Neural cell (in vitro differentiated cells): ENCODE measurements around the gene DCDC1. TPM values are rescaled to one million over a fixed set of nuclear protein-coding genes. Genes with fewer than 3 reads are reported as not detected.

Experiments
- H2AFZ ChIP-seq: fragments of 200-600, 300-800 bp; sonication (generic), shearing (Covaris generic); 2 replicates; pipeline ENCODE4 v1.6.0; 2014; ENCODE audit warnings: low read depth, mild to moderate bottlenecking, antibody characterized with exemption, low read length, moderate library complexity
- H3F3A ChIP-seq: fragments of 200-600 bp; shearing (Covaris generic); 2 replicates; pipeline ENCODE4 v1.6.1; 2016; ENCODE audit warnings: mild to moderate bottlenecking, moderate library complexity, mixed read lengths, antibody characterized with exemption, low read length; ENCODE audit not compliant: insufficient read depth, poor library complexity, severe bottlenecking
- H3K27ac ChIP-seq: fragments of 200-600, 300-800 bp; sonication (generic), shearing (Covaris generic); 2 replicates; pipeline ENCODE4 v1.5.1; 2014; ENCODE audit warnings: mild to moderate bottlenecking, low read length, moderate library complexity
- H3K27me3 ChIP-seq: fragments of 300-800, 200-600 bp; sonication (generic), shearing (Covaris generic); 2 replicates; pipeline ENCODE4 v1.6.0; 2014; ENCODE audit warnings: mild to moderate bottlenecking, low read depth, low read length, moderate library complexity; ENCODE audit not compliant: insufficient read depth
- H3K36me3 ChIP-seq: fragments of 300-800, 200-600 bp; sonication (generic), shearing (Covaris generic); 2 replicates; pipeline ENCODE4 v1.5.1; 2014; ENCODE audit warnings: mild to moderate bottlenecking, antibody characterized with exemption, low read length, moderate library complexity; ENCODE audit not compliant: insufficient read depth
- H3K4me2 ChIP-seq: fragments of 300-800, 200-600 bp; sonication (generic), shearing (Covaris generic); 2 replicates; pipeline ENCODE4 v1.6.0; 2014; ENCODE audit warnings: mild to moderate bottlenecking, low read length
- H3K4me3 ChIP-seq: fragments of 300-800, 200-600 bp; sonication (generic), shearing (Covaris generic); 2 replicates; pipeline ENCODE4 v1.5.1; 2014; ENCODE audit warnings: mild to moderate bottlenecking, low read length, moderate library complexity
- H3K79me2 ChIP-seq: fragments of 200-600 bp; shearing (Covaris generic); replicated peaks from 2 replicates; pipeline ENCODE4 v1.6.0; 2014; ENCODE audit warnings: mild to moderate bottlenecking, low read length, moderate library complexity; ENCODE audit not compliant: insufficient read depth
- H3K9ac ChIP-seq: fragments of 300-800, 200-600 bp; sonication (generic), shearing (Covaris generic); 2 replicates; pipeline ENCODE4 v1.6.1; 2016; ENCODE audit warnings: mild to moderate bottlenecking, low read length, mixed read lengths
- H3K9me2 ChIP-seq: fragments of 200-600 bp; shearing (Covaris generic); 2 replicates; pipeline ENCODE4 v1.6.1; 2016; ENCODE audit warnings: mild to moderate bottlenecking, low read length, mixed read lengths; ENCODE audit not compliant: insufficient read depth
- H3K9me3 ChIP-seq: fragments of 200-600, 300-800 bp; sonication (generic), shearing (Covaris generic); 2 replicates; pipeline ENCODE4 v1.6.1; 2016; ENCODE audit warnings: mild to moderate bottlenecking, mixed run types, low read length, moderate library complexity, mixed read lengths
- H4K20me1 ChIP-seq: fragments of 200-600 bp; shearing (Covaris generic); 2 replicates; pipeline ENCODE4 v1.6.1; 2016; ENCODE audit warnings: mild to moderate bottlenecking, mixed run types; ENCODE audit not compliant: insufficient read depth
- CTCF ChIP-seq: fragments of 450-650 bp; IDR thresholded peaks from 2 replicates; pipeline ENCODE4 v1.5.1; 2014; ENCODE audit warnings: antibody characterized with exemption, mild to moderate bottlenecking, moderate library complexity; ENCODE audit not compliant: poor library complexity, severe bottlenecking
- EP300 ChIP-seq: fragments of 450-650 bp; conservative IDR thresholded peaks from 2 replicates; pipeline ENCODE4 v1.6.1; 2014; ENCODE audit warnings: antibody characterized with exemption, mild to moderate bottlenecking, moderate library complexity; ENCODE audit not compliant: poor library complexity, severe bottlenecking
- EZH2 ChIP-seq: fragments of 200-600, 300-800 bp; shearing (Covaris generic), sonication (generic); IDR thresholded peaks from 2 replicates; pipeline ENCODE4 v1.6.1; 2014; ENCODE audit warnings: antibody characterized with exemption, low read length, borderline replicate concordance, mild to moderate bottlenecking; ENCODE audit not compliant: insufficient read depth, poor library complexity, severe bottlenecking
- MXI1 ChIP-seq: fragments of 450-650 bp; conservative IDR thresholded peaks from 2 replicates; pipeline ENCODE4 v1.6.1; 2014; ENCODE audit warnings: antibody characterized with exemption, mild to moderate bottlenecking; ENCODE audit not compliant: poor library complexity, severe bottlenecking
- POLR2AphosphoS5 ChIP-seq: IDR thresholded peaks from 2 replicates; pipeline ENCODE4 v1.6.1; 2012
- RAD21 ChIP-seq: fragments of 450-650 bp; conservative IDR thresholded peaks from 2 replicates; pipeline ENCODE4 v1.6.1; 2014; ENCODE audit warnings: antibody characterized with exemption, mild to moderate bottlenecking, moderate library complexity
- REST ChIP-seq: IDR thresholded peaks from 2 replicates; pipeline ENCODE4 v1.6.1; 2012; ENCODE audit warnings: borderline replicate concordance
- SMC3 ChIP-seq: fragments of 450-650 bp; conservative IDR thresholded peaks from 2 replicates; pipeline ENCODE4 v1.6.1; 2014; ENCODE audit warnings: antibody characterized with exemption, mild to moderate bottlenecking, moderate library complexity; ENCODE audit not compliant: poor library complexity
- TAF1 ChIP-seq: IDR thresholded peaks from 2 replicates; pipeline ENCODE4 v1.6.1; 2012; ENCODE audit warnings: low read depth
- polyA plus RNA-seq: library from polyadenylated mRNA; depleted of rRNA; stranded (reverse); fragments of >200 nt; gene quantifications from 2 replicates; pipeline ENCODE4 v1.2.3, GENCODE V29; 2014

DCDC1 gene
- polyA plus RNA-seq, 1 donor from 2014 or later: 5.0 TPM

GRCh38 chr11:31102316-31102715 lies 267.2 kb downstream of the DCDC1 start:
- Histone ChIP-seq H3K9me2 (no peaks in the 10 kb centered on the region), H3K4me2 (no peak overlapping the region), H3K4me3 (no peak overlapping the region), H3F3A (peaks cover 15% of the 10 kb centered on the region), H3K9me3 (no peaks in the 10 kb centered on the region), H4K20me1 (no peaks in the 10 kb centered on the region), H3K27me3 (no peaks in the 10 kb centered on the region), H3K9ac (no peak overlapping the region), H2AFZ (no peak overlapping the region), H3K36me3 (no peaks in the 10 kb centered on the region), H3K79me2 (no peaks in the 10 kb centered on the region), H3K27ac (no peak overlapping the region)
- TF ChIP-seq MXI1 (no peak), RAD21 (no peak), REST (no peak), CTCF (no peak), EZH2 (no peak), POLR2AphosphoS5 (no peak), SMC3 (no peak), TAF1 (no peak), EP300 (no peak)

GRCh38 chr11:31096191-31096805 lies 273.2 kb downstream of the DCDC1 start:
- Histone ChIP-seq H3K4me2 (no peak overlapping the region), H3K9ac (no peak overlapping the region), H3K27ac (no peak overlapping the region), H3K79me2 (no peaks in the 10 kb centered on the region), H3K9me2 (no peaks in the 10 kb centered on the region), H2AFZ (no peak overlapping the region), H4K20me1 (no peaks in the 10 kb centered on the region), H3K27me3 (no peaks in the 10 kb centered on the region), H3F3A (no peaks in the 10 kb centered on the region), H3K9me3 (no peaks in the 10 kb centered on the region), H3K4me3 (no peak overlapping the region), H3K36me3 (no peaks in the 10 kb centered on the region)
- TF ChIP-seq EP300 (no peak), MXI1 (no peak), EZH2 (no peak), TAF1 (no peak), POLR2AphosphoS5 (no peak), RAD21 (no peak), REST (no peak), SMC3 (no peak), CTCF (no peak)
